Measurements from ENCODE around the gene CXCL14. TPM values are rescaled to one million over a fixed set of nuclear protein-coding genes. Genes with fewer than 3 reads are reported as not detected.

Gene CXCL14
- total RNA-seq, 4 donors from 2014 or later = 0.42 to 4.0 (median 2.6) TPM

DNA sequence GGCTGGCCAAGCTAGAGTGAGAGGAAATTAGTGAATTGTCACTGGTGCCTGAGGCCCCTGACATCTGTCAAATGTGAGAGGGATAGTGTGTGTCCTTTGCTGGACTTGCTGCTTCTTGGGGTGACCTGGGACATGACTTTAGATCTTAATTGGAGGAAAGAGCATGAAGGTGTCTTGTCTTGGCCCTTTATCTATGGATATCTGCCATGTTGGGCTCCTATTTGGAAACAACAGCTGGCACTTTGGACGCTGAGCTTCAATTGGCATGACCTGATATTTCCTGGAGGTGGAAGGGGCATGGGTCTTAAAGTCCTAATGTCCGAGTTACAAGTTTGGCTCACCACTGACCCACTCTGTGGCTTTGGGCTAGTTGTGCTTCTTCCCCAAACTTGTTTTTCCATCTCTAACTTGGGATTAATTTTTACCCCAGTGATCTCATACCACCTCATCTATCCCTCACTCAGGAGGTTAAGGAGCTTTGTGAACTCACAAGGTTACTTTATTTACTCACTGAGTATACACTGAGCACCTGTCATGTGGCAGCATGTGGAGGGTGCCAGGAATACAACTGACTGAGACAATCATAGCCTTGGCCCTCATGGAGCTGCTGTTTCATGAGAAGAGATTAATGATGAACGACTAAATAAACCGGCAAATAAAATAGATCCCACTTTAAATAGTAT, 30.1 kb upstream of the CXCL14 start:
- peaks cover 0 to 12% (median 0%) of the 10 kb centered on the region in 4 donors for H3K27me3 ChIP-seq
- no peaks in the 10 kb centered on the region for H3K9me3 ChIP-seq
- peak; percentile 79 for DNase-seq (ENCODE audit: extremely low spot score)
- H3K27ac ChIP-seq (replicated peaks in 1 of 4) = no peak overlapping the region
- WGBS = 83% methylated on average over 4 of the region's 4 CpGs
- no peaks in the 10 kb centered on the region for H3K4me1 ChIP-seq
- intact Hi-C loops (cut with DNase I) = no loop called here
- no peak overlapping the region for H3K4me3 ChIP-seq
- no peaks in the 10 kb centered on the region for H3K36me3 ChIP-seq
- no peak for TF ChIP-seq POLR2A (IDR thresholded peaks at IDR 0.05; ENCODE audit: low read depth)
- no peak for TF ChIP-seq EP300 (IDR thresholded peaks at IDR 0.05)
- TF ChIP-seq POLR2AphosphoS5 (IDR thresholded peaks at IDR 0.05) = no peak
- no peak for TF ChIP-seq CTCF (IDR thresholded peaks at IDR 0.05)

DNA sequence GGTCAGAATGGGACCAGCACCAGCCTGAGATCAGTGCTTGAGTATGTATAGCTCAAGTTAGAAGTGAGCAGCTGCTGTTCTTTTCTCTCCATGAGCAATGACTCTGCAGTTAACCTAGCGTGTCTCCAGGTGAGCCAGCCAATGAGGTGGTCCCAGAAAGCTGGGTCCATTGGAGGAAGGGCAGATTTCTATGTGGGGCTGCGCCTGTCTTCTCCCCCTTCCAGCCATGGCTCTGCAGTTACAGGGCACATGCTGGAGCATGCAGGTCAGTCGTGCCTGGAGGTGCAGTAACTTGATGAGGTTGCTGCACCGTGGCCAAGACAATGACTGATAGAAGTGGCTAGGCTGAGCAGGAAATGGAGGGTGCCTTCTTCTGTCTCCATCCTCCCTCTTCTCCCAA, 29.6 kb upstream of the CXCL14 start:
- intact Hi-C loops (cut with DNase I) = no loop called here

DNA sequence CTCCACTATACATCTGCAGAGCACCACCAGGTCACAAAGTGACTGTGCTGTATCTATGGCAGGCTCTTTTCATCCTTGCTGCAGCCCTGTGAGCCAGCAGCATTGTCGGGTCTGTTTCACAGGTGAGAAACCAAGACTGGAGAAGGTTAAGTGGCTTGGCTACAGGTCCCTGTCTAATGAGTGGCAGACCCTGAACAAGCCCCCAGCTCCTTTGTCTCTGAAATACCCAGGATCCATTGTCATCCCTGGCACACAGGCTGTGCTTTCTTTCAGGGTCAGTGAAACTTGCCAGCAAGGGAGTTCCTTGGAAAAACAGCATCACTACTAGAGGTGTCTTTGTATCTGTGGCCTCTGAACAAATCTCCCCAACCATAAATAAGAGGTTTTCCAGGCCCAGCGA, 27.6 kb upstream of the CXCL14 start:
- DNase-seq (ENCODE audit: extremely low spot score) = peak; percentile 79
- peaks cover 0 to 12% (median 0%) of the 10 kb centered on the region in 4 donors for H3K27me3 ChIP-seq
- no peak for TF ChIP-seq POLR2AphosphoS5 (IDR thresholded peaks at IDR 0.05)
- TF ChIP-seq EP300 (IDR thresholded peaks at IDR 0.05) = no peak
- TF ChIP-seq POLR2A (IDR thresholded peaks at IDR 0.05; ENCODE audit: low read depth) = no peak
- no peak for TF ChIP-seq CTCF (IDR thresholded peaks at IDR 0.05)
- H3K36me3 ChIP-seq = no peaks in the 10 kb centered on the region
- H3K27ac ChIP-seq (replicated peaks in 1 of 4) = no peak overlapping the region
- no peaks in the 10 kb centered on the region for H3K9me3 ChIP-seq
- WGBS = 89% methylated on average over 2 of the region's 2 CpGs
- no peaks in the 10 kb centered on the region for H3K4me1 ChIP-seq
- intact Hi-C loops (cut with DNase I) = no loop called here
- H3K4me3 ChIP-seq = no peak overlapping the region

More for the DNA sequence above, 29.6 kb upstream of the CXCL14 start:
- Histone ChIP-seq H3K4me1 (no peaks in the 10 kb centered on the region), H3K4me3 (no peak overlapping the region), H3K9me3 (no peaks in the 10 kb centered on the region), H3K27me3 (peaks cover 0 to 12% (median 0%) of the 10 kb centered on the region in 4 donors), H3K36me3 (no peaks in the 10 kb centered on the region), H3K27ac (replicated peaks in 1 of 4) (no peak overlapping the region)
- DNase-seq (ENCODE audit: extremely low spot score) = peak; percentile 88
- TF ChIP-seq CTCF (IDR thresholded peaks at IDR 0.05) (no peak), POLR2A (IDR thresholded peaks at IDR 0.05; ENCODE audit: low read depth) (no peak), POLR2AphosphoS5 (IDR thresholded peaks at IDR 0.05) (no peak), EP300 (IDR thresholded peaks at IDR 0.05) (no peak)
- WGBS = 60% methylated on average over 1 of the region's 4 CpGs

DNA sequence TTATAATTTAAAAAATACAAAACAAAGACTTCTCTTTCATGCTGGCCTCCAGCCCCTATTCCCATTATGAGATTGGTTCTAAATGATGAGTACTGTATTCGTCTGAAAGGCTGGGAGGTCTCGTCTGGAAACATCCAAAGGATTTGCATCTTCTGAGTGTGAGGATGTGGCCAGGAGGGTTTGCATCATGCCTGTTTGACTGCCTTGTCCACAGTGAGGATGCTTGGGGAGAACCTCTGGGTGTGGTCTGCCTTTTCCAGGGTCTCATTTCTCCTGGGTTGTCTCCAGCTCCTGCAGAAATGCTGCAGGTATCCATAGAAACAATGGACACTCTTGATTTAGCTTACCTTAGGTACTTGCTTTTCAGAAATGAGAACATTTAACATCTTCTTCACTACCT, 26.4 kb upstream of the CXCL14 start:
- H3K27ac ChIP-seq (replicated peaks in 1 of 4) = no peak overlapping the region
- peak; percentile 72 for DNase-seq (ENCODE audit: extremely low spot score)
- intact Hi-C loops (cut with DNase I) = no loop called here
- no peaks in the 10 kb centered on the region for H3K4me1 ChIP-seq
- H3K4me3 ChIP-seq = no peak overlapping the region
- peaks cover 0 to 12% (median 0%) of the 10 kb centered on the region in 4 donors for H3K27me3 ChIP-seq
- no peaks in the 10 kb centered on the region for H3K36me3 ChIP-seq
- 70% methylated on average over 2 of the region's 2 CpGs for WGBS
- H3K9me3 ChIP-seq = no peaks in the 10 kb centered on the region
- no peak for TF ChIP-seq POLR2AphosphoS5 (IDR thresholded peaks at IDR 0.05)
- no peak for TF ChIP-seq EP300 (IDR thresholded peaks at IDR 0.05)
- TF ChIP-seq POLR2A (IDR thresholded peaks at IDR 0.05; ENCODE audit: low read depth) = no peak
- no peak for TF ChIP-seq CTCF (IDR thresholded peaks at IDR 0.05)

- Histone ChIP-seq H3K4me3 (no peak overlapping the region), H3K36me3 (no peaks in the 10 kb centered on the region), H3K27me3 (peaks cover 0 to 12% (median 0%) of the 10 kb centered on the region in 4 donors), H3K4me1 (no peaks in the 10 kb centered on the region), H3K27ac (replicated peaks in 1 of 4) (no peak overlapping the region), H3K9me3 (no peaks in the 10 kb centered on the region)
- TF ChIP-seq POLR2AphosphoS5 (IDR thresholded peaks at IDR 0.05) (no peak), EP300 (IDR thresholded peaks at IDR 0.05) (no peak), CTCF (IDR thresholded peaks at IDR 0.05) (no peak), POLR2A (IDR thresholded peaks at IDR 0.05; ENCODE audit: low read depth) (no peak)
- intact Hi-C loops (cut with DNase I) = no loop called here
- WGBS = 85% methylated on average over 7 of the region's 7 CpGs
- DNase-seq (ENCODE audit: extremely low spot score) = peak; percentile 80
These were observed 25.3 kb upstream of the CXCL14 start for GRCh38 chr5:135604056-135604455.
